Anterior cingulate cortex (tissue), 58 donors: Measurements from ENCODE around the gene ZFP42.
"Not testable (repeated sequence)": the region's sequence is repeated elsewhere in the genome, so short reads cannot be mapped to it uniquely, and the experiment has no call there.

Experiments
- DNase-seq, 58 donors: peaks; one replicate each; lab custom pipeline; 2025; lab: John Stamatoyannopoulos, UW

ZFP42 gene

DNA sequence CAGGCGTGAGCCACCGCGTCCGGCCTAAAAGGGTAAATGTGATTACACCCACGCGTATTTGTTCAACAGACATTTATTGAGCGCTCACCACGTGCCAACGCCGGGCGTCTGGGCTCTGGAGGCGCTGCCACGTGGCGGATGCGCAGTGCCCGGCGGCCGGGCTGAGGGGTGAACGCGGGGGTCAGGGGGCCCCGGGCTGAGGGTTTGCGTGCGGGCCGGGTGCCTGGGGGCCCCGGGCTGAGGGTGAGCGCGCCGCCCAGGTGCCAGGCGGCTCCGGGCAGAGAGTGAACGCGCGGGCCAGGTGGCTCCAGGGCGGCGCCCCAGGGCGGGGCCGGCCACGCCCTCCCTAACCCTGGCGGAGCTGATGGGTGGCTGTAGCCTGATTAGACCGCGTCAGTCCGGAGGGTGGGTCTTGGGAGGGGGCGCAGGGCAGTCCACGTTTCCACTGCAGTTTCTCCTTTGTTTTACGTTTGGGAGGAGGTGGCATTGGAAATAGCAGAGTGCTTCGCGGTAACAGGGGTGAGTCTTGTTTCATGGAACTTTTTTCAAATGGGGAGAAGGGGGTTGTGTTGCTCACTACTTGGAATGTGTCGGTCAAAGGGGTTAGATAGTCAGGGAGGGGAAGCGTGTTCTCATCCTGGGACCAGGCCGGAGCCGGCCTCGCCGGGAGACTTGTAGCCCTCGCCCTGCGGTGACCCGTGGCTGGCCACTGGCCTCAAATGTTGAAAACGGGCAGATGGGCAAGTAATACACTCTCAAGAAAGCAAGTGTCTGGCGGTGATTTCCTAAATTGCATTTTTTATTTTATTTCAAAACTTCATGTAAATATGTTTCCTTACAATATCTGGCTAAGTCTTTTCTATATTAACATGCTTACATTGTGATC is at the start of gene ZFP42:
Gene ZFP42 (plus strand): TSS at position 450 of the 886 bp plus-strand sequence. CDS start 7,037 bp downstream, outside the sequence.
- DNase-seq: no peak

DNA sequence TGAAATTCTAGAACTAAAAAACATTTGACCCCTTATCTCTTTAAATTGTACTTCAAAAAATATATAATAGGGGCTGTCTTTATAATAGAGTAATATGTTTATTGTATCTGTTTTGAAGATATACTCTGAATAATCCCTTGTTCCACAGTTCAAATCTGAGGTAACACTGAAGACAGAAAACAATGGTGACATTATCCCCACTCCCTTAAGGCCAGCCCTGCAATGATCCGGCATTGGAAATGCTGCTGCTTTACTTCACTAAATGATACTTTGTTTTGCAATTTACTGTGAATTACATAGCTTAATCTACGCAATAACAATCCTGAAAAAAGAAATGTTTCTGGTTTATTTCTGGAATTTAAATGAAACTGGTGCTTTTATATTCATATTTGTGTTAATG is 34.4 kb upstream of the ZFP42 start:
- DNase-seq: no peak

DNA sequence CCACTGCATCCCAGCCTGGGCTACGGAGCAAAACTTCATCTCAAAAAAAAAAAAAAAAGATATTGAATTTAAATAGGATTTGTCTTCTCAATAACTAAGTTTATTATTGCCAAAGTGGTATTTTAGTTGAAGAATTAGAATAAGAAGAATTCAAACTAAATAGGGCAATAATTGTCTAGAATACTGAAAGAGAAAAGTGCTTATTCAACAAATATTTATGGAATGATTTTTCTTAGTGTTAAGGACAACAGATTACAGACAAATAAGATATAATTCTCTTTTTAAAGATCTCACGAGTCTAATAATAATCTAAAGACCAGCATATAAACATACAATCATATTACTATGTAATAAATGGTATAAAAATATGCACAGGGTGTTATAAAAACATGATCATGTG is 33.6 kb upstream of the ZFP42 start:
- no peak for DNase-seq

DNA sequence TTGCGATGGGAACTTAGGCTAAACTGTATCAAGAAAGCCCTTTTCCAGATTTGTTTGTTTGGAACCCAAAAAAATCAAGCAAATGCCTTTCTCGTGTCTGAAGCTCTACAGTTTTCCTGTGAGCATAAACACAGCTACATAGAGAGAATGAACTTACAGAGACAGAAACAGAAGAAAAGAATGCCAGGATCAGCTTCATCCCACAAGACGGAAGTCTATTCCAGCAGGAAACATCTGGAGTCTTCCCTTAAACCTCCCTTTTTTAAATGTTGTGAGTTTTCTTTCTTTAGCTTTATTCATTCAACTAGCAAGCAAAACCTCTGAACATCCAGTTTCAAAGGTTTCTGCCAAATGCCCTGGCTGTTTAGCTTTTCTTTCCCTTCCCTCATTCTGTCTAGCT is 32.6 kb upstream of the ZFP42 start:
- no peak for DNase-seq

DNA sequence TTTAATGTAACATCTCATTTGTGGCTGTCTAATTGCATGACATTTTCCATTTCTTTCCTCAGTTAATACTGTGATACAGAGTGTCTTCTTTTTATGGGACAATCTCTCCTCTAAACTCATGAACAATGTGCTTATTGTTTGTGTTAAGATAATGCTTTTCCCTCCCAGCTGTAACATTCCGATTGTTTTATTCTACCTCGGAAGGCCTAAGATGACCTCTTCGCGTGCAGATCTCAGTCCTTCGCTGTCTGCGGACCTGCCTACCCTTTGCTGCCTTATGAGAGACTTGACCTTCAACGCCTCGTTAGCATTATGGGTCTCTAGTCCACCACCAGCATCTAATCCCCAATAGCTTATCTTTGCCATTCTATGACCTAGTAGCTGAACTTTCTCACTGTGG is 29.8 kb upstream of the ZFP42 start:
- peak in 3 of 58 donors; percentile 4 to 8 (median 5) for DNase-seq

DNA sequence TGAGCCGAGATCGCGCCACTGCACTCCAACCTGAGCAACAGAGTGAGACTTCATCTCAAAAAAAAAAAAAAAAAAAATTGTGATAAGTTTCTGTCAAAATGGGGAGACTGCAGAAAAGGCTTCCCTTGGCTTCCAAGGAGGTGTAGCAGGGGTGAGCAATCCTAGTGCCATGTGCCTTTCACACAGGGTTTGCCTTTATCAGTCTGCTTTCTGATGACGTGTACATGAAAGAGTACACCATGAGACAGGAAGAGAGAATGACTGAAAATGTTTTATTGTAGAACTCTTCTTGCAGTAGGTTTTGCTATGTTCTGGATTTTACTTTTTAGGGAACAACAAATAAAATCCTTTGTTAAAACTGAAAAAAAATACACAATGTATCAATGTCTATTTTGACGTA is 23.4 kb upstream of the ZFP42 start:
- no peak for DNase-seq

DNA sequence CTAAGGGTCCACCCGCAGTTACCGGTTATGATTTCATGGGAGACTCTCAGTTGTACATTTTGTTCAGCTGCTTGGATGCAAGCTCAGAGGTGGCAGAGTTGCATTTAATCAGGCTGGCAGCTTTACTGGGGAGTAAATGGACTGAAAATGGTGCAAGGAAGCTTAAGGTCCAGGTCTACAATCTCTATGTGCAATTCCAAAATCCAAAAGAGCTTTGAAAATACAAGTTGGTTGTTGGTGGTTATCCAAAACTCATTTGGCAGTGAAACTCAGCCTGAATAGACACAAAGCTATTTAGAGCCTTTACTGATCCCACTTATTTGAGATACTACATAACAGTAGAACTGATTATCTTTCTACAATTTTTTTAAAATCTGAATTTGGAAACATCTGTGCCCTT is 11.8 kb upstream of the ZFP42 start:
- DNase-seq: no peak

DNA sequence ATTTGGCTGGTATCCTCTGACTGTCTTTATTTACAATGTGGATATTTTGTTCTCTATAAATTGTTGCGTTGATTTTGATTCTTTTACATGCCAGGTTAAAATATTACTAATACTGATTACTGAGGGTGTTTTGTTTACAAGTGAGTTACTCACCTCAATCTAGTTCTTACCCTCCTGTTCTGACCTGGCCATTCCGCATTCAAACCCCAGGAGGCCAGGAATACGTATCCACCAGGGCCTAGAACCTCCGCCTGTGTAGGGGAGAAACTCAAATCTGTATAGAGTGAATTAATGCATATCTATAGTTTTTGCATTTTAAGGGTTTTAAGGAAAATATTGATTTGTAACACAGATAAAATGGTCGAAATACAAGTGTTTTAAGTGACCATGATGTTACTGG is 2.6 kb upstream of the ZFP42 start:
- DNase-seq: no peak

DNA sequence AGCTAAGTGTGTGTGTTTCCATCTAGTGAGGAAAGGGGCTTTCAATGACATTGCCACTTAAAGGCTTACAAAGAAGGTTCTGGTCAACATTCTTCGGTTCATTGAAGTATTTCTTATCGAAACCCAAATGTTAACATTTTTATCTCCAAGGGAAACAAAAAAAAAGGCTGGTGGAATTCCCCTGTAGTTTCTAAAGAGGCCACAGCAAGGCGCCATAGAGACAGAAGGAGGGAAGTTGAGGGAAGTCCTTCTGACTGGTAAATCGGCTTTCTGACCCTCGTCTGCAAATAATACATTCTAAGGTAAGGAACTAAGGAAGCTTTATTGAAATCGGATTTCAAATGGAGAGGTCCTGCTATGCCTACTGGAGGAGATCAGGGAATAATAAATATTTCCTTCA is 1.7 kb upstream of the ZFP42 start:
- no peak for DNase-seq

DNA sequence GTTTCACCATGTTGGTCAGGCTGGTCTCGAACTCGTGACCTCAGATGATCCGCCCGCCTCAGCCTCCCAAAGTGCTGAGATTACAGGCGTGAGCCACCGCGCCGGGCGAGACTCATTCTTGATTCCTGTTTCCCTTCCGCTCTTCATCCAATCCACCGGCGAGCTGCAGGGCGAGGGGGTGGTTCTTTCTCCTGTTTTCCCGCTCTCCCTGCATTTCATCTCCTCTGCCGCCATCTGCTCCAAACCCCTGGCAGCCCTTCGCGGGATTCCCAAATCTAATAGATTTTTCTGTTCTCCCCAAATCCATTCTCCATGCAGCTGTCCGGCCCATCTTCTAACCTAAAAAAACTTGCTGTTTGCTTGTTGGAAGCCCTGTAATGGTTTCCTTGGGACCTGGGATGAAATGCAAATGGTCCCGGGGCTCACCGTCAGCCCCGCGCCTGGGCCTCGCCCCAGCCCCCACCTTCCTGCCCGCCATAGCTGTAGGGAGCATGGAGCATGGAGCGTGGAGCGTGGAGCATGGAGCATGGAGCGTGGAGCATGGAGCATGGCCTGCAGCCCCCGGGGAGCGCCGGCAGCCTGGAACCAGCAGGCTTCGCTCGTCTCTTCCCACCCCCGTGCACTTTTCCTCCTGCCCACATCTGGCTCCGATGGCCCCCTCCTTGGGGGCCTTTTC is 1.1 kb downstream of the ZFP42 start:
- no peak for DNase-seq

DNA sequence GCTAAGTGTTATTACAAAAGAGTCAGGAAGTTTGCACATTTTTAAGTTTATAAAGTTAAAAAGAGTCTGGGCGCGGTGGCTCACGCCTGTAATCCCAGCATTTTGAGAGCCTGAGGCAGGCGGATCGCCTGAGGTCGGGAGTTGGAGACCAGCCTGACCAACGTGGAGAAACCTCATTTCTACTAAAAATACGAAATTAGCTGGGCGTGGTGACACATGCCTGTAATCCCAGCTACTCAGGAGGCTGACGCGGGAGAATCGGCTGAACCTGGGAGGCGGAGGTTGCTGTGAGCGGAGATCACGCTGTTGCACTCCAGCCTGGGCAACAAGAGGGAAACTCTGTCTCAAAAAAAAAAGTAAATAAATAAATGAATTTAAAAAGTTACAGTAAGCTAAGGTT is 2.4 kb downstream of the ZFP42 start:
- DNase-seq: not testable (repeated sequence)

DNA sequence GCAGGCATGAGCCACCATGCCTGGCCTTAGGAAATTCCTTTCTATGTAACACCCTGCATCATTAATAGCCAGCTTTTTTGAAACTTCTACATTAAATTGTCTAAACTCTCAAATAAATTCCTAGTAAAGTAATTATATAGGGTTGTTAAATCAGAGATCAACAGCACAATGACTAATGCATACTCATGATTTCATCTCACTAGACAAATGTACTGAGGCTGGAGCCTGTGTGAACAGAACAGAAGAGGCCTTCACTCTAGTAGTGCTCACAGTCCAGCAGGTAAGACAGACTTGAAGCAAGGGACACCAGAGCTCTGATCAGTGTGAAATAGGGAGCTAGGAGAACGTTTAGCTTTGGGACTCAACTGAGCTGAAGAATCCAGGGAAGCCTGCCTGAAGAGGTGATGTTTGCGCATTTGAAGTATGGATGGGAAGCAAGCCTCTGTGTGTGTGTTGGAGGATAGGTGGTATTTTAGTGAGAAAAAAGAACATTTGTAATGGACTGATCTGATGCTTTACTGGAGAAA is 3.9 kb downstream of the ZFP42 start:
- no peak for DNase-seq

DNA sequence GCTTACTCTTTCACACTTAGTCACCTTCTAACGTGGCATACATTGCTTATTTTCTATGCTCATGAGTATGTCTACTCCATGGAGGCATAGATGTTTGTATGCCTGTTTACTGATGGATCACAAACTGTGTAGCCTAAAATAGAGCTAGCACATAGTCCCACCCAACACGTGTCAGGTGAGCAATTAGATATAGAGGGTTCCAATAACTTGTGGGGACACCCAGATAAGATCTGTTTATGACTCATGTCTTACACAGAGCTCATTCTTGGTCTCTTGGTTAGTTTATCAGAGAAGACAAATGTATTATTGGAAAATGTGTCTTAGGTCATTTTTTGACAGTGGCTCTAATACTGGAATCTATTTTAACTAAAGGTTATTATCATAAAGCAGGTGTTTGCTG is 6.8 kb downstream of the ZFP42 start:
- no peak for DNase-seq

DNA sequence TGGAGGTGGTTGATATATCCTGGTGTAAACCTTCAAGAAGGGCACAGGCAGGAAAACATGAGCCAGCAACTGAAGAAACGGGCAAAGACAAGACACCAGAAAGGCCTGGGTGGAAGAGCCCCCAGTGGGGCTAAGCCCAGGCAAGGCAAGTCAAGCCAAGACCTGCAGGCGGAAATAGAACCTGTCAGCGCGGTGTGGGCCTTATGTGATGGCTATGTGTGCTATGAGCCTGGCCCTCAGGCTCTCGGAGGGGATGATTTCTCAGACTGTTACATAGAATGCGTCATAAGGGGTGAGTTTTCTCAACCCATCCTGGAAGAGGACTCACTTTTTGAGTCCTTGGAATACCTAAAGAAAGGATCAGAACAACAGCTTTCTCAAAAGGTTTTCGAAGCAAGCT is 7.2 kb downstream of the ZFP42 start:
- no peak for DNase-seq

DNA sequence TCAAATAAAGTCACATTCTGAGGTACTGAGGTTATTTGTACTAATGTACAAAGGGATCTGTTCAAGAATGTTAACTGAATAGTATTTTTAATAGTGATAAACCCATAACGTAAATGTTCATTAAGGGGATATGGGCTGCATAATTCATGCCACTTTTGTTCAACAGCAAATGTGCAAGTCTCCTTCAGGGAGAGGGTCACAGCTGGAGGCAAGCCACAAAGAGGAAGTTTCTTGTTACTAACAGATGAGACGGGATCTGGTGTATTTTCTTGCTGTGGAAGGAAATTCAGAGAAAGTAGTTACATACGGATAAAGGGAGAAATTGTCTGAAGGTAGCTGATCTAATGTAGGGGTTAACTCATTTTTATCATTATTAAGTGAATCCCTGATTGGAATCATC is 10.0 kb downstream of the ZFP42 start:
- no peak for DNase-seq

DNA sequence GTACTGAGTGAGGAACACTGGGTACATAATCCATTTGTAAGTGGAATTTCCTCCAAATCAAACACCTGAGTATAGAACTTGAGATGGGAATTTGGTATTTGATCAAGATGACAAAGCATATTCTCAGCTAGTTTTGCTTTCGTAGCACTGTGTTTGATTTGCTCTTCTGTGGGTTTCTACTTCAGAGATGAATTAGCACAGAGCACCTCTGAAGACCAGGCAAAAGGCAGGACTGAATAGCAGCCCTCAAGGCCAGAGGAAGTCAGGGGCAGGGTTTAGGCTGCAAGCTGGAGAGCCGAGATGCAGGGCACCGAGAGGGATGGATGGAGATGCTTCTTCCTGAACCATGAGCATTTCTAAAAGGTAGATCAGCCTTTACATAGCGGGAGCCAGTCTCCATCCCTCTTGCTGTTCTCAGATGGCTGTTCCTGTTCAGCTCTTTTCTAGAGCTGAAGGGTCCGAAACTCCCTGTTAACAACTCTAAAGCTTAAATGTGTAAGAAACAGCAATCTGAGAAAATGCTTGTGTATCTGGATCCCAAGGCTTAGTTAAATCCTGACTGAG is 10.8 kb downstream of the ZFP42 start:
- DNase-seq: no peak

DNA sequence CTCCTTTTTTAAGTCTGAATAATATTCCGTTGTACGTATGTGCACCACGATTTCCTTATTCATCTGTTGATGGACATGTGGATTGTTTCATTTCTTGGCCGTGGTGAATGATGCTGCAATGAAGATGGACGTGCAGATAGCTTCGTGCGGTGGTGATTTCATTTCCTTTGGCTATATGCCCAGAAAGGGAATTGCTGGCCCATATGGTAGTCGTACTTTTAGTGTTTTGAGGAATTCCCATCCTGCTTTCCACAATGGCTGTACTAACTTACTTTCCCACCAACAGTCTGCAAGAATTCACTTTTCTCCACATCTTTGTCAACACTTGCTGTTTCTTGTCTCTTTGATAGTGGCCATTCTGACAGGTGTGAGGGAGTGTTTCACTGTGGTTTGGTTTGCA is 12.8 kb downstream of the ZFP42 start:
- no peak for DNase-seq

DNA sequence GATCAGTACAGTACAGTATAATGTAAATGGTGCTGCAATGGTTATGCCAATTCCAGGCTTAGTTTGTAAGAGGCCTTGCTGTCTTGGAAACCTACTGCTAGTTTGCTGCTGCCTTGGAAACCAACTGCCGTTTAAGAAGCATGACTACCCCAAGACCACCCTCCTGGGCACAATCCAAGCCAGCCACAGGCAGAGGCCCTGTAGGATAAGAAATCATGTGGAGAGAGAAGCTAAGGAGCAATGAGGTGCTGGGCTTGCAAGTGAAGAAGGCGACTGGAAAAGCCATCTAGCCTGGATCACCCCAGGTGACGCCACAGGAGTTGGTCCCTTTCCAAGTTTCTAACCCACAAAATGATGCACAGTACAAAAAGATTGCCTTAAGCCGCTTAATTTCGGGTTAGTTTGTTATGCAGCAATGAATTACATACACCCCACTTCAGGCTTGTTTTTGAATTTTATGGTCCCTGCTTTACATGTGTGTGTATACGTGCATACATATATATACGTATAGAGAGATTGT is 16.9 kb downstream of the ZFP42 start:
- no peak for DNase-seq

DNA sequence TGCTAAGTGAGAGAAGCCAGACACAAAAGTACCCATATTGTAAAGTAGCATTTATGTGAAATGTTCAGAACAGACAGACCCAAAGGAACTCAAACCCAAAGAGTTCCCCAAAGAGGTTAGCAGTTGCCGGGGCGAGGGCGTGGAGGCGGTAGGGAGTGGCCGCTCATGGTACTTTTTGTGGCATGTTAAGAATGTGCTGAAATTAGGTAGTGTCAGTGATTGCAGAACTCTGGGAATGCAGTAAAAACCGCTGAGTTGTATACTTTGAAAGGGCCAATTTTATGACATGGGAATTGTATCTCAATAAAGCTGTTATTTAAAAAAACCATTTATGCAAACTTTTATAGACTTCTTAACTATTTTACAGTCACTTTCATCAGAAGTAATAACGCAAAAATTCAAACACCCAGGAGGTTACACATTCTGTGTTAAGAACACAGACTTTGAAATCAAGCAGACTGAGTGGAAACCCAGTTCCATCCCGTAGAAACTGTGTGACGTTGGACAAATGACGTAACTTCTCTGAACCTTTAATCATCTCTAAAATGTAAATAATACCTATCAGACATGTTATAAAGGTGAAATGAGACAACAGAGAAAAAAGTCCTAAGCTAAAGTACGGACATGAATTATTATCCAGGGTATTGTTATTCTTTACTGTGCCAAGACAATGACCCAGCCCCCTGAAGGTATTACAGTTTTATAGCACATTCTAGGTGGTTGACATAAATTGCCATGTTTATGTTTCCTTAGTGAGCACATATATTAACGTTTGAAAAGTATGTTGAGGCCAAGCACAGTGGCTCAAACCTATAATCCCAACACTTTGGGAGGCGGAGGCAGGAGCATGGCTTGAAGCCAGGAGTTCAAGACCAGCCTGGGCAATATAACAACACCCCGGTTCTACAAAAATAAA is 19.7 kb downstream of the ZFP42 start:
- no peak for DNase-seq

DNA sequence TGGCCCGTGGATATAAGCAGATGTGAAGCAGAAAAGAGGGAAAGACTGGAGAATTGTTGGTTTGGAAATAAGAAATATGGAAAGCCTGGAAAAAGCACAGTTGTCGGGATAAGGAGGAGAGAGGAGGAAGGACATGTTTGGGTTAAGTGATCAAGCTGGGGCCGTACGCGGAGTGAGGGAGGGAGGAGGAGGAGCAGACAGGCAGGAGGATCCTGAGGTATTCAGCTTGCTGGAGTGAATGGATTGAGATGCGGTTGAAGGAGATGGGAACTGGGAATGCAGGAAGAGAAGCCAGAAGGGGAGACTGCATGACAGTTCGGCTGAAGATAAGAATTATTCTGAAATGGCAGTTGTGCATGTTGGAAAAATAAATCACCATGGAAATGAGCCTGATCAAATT is 21.2 kb downstream of the ZFP42 start:
- DNase-seq: no peak
